Stimulated activated naive CD4-positive, alpha-beta T cell treated with Interleukin-2 at 50 U/mL for 16 hours (primary cell): ENCODE results near the gene ZNG1F.
"Not testable (repeated sequence)": the region's sequence is repeated elsewhere in the genome, so short reads cannot be mapped to it uniquely, and the experiment has no call there.

ENCODE experiments used
- DNase-seq: peaks from one replicate; lab custom pipeline; 2025; lab: John Stamatoyannopoulos, UW

The ZNG1F gene

DNA sequence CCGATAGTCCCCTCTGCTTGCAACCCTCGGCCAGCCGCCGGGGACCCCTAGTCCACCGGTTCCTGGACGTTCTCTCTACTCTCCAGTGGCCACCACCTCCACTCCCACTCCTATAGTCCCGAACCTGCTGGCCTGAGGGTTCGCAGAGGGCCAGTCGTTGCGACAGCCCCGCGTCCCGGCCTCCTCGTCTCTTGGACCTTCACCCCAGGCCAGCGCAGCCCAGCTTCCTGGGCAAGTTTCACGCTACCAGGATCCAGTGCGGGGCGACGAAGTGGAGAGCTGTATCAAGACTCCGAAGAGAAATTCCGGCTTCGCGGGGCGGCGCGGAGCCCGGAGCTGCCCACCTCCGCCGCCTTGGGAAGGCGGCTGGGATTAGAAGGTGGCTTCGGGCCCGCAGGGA, 65.7 kb downstream of the ZNG1F start:
- not testable (repeated sequence) for DNase-seq

GRCh38 chr9:41120696-41121095, 68.4 kb downstream of the ZNG1F start:
- not testable (repeated sequence) for DNase-seq

DNA sequence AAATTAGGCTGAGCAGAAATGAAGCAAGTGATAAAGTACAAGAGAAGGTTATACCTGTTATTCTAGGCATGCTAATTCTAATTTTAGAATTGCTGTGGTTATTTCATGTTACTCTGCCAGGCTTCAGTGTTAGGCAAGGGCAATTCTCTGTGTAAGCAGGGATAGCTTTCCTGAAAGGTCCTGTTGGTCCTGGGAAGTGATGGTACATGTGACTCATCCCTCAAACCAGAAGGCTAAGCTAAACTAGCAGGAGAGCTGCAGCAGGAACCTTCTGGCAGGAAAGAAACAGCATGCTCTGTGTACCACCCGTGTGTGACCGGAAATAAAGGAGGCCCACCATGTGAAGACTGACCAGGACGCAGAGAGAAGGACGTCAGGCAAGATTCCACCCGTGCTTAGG, 69.4 kb downstream of the ZNG1F start:
- not testable (repeated sequence) for DNase-seq

- not testable (repeated sequence) for DNase-seq
Measured at GRCh38 chr9:41119311-41119710, 69.8 kb downstream of the ZNG1F start.

- DNase-seq: not testable (repeated sequence)
Measured at GRCh38 chr9:41113348-41113747, 75.8 kb downstream of the ZNG1F start.

GRCh38 chr9:41111414-41111813, 77.7 kb downstream of the ZNG1F start:
- DNase-seq: not testable (repeated sequence)

DNA sequence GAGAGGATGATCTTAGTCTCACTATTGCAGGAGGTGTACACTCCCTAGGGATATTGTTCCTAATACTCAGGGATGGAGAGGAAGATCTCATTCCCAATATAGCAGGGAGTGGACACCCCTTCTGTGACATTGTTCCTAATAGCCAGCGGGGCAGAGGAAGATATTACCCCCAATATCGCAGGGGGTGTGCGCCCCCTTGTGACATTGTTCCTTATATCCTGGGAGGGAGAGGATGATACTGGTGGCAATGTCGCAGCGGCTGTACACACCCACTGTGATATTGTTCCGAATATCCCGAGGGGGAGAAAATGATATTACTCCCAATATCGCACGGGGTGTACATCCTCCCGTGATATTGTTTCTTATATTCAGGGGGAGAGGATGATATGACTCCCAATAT, 78.2 kb downstream of the ZNG1F start:
- DNase-seq: not testable (repeated sequence)

GRCh38 chr9:41109253-41109652, 79.9 kb downstream of the ZNG1F start:
- DNase-seq: not testable (repeated sequence)

DNA sequence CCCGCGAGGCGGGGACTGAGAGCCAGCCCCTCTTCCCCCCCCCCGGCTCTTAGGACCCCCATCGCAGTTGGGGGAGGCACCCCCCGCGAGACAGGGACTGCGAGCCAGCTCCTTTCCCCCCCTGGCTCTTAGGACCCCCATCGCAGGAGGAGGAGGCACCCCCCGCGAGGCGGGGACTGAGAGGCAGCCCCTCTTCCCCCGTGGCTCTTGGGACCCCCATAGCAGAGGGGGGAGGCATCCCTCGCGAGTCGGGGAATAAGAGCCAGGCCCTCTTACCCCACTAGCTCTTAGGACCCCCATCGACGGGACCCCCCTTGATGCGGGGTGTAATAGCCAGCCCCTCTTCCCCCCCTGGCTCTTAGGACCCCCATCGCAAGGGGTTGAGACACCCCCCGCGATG, 80.3 kb downstream of the ZNG1F start:
- not testable (repeated sequence) for DNase-seq

- not testable (repeated sequence) for DNase-seq
Measured at GRCh38 chr9:41106472-41107116, 82.5 kb downstream of the ZNG1F start.

- not testable (repeated sequence) for DNase-seq
Measured at GRCh38 chr9:41105557-41106253, 83.4 kb downstream of the ZNG1F start.

DNA sequence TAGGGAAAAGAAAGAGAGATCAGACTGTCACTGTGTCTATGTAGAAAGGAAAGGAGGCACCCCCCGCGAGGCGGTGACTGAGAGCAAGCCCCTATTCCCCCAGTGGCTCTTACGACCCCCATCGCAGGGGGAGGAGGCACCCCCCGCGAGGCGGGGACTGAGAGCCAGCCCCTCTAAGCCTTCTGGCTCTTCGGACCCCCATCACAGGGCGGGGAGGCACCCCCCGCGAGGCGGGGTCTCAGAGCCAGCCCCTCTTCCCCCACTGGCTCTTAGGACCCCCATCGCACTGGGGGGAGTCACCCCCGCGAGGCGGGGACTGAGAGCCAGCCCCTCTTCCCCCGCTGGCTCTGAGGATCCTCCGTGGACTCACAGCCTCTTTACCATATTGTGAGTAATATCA, 84.6 kb downstream of the ZNG1F start:
- not testable (repeated sequence) for DNase-seq

GRCh38 chr9:41100508-41100907, 88.6 kb downstream of the ZNG1F start:
- DNase-seq: not testable (repeated sequence)

- DNase-seq: not testable (repeated sequence)
Measured at GRCh38 chr9:41098759-41099158, 90.4 kb downstream of the ZNG1F start.

DNA sequence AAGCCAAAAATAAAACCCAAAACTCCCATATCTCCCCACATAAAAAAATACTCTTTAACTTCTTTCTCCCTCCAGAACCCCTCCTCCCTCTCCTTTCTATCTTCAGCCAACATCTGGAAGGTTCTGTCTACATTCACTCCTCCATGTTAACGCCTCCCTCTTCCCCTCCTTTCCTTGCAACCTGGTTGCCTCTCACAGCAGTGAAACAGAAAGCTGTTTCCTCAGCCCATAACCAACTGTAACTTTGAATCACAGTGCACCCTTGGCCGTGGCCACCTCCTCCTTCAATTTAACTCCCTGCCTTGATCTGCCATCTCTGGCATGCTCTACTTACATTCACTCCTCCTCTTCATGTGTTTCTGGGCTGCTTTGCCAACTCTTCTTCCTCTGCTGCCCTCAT, 94.1 kb downstream of the ZNG1F start:
- not testable (repeated sequence) for DNase-seq

- not testable (repeated sequence) for DNase-seq
Measured at GRCh38 chr9:41094010-41094773, 94.9 kb downstream of the ZNG1F start.

GRCh38 chr9:41090922-41091321, 98.2 kb downstream of the ZNG1F start:
- not testable (repeated sequence) for DNase-seq

- DNase-seq: not testable (repeated sequence)
Measured at GRCh38 chr9:41090386-41090785, 98.7 kb downstream of the ZNG1F start.

DNA sequence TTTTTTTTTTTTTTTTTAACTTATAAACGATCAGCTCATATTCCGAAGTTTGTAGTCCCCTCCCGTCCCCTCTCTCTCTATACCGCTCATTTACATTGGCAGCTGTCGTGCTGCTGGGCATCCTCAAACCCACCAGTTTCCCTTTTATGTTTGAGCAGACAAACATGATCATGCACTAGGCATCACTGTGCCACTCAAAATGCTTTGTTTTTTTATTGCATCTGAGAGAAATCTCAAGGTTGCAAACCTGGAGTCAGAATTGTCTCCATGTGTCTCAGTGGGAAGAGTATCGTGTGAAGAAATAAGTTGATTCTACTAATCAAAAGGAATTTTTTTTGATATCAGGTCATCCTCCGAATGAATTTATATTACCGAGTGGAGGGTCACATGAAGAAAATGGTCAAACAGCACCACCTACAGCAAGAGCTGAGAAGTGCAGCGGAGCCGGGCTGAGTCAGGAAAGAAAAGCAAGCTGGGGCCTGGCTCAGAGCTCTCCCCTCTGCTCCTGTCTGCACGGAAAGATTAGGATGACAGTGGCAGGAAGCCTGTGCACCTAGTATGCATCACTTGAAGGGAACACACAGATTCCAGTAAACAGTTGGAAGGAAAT, 100.6 kb downstream of the ZNG1F start:
- not testable (repeated sequence) for DNase-seq

DNA sequence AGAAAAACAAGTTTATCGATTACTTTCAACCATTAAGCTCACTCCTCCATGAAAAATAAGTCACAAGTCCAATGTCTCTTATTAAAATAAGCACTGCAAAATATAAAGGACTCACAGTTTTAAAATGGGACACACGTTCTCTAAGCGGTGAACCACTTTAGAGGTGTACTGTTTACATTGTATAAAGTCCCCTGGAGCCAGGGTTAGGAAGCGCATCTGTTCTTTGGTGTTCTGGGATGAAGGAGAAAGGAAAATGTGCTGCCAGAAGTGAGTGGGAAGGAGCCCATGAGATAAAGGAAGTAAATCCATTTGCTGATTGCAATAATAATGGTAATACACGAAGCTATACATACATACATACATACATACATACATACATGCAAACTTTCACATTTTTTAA, 101.2 kb downstream of the ZNG1F start:
- not testable (repeated sequence) for DNase-seq

GRCh38 chr9:41087157-41087780, 101.8 kb downstream of the ZNG1F start:
- DNase-seq: not testable (repeated sequence)

DNA sequence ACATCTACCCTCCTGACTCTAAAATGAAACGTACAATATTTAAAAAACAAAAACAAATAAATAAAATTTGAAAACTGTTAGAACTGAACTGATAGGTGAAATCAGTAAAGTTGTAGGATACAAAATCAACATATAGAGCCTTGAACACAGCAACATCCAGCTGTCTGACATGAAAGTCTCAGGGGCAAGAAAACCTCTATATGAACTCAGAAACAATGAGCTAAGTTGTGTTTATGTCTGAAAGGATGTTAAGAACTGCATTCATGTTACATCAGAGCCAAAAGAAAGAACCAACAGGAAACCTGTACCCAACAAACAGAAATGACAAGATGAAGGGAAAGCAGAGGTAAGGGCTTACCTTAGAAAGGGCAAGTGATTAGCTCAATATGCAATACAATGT, 102.4 kb downstream of the ZNG1F start:
- not testable (repeated sequence) for DNase-seq
